GM21723 (cell line): ENCODE results near the gene CACNA1I.

Source experiments
- ATAC-seq: cut with Tn5 transposase; IDR thresholded peaks from one replicate; pipeline ENCODE4 v1.9.1; 2021; ENCODE audit warnings: mild to moderate bottlenecking, moderate library complexity; ENCODE audit not compliant: unreplicated experiment

The CACNA1I gene

DNA sequence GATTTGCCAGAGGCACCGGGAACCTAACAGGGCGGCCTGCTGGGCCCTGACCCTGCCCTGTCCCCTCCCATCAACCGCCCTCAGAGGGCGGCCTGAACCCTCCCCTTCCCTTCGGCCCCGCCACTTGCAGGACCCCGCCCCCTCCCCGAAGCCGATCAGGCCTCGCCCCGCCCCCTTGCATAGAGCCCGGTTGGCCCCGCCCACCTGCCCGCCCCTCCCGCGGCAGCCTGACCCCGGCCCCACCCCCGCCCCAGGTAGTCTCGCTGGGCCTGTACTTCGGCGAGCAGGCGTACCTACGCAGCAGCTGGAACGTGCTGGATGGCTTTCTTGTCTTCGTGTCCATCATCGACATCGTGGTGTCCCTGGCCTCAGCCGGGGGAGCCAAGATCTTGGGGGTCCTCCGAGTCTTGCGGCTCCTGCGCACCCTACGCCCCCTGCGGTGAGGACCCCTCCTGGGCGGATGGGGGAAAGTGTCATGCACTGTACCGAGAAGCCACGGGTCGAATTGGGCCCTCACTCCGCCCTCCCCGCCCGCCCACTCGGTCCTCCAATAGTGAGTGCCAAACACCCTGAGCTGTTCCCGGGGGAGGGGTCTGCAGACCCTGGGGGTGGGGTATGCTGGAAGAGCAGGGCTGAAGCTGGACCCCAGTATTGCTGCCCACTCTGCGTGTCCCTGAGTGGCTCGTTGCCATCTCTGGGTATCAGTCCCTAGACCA, 94.1 kb downstream of the CACNA1I start:
- no peak for ATAC-seq

DNA sequence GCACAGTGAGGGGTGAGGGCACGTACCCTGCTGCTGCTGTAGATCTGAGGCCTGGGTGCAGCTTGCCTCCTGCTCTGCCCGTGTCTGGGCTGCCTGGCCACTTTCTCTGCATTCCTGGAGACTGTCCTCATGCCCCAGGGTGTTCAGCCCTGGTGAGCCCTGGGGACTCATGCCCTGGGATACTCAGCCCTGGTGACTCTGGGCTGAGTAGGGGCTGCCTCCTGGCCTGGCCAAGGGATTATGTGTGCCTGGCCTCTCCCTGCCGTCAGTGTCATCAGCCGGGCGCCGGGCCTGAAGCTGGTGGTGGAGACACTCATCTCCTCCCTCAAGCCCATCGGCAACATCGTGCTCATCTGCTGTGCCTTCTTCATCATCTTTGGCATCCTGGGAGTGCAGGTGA, 94.7 kb downstream of the CACNA1I start:
- no peak for ATAC-seq

- no peak for ATAC-seq
These were observed 95.3 kb downstream of the CACNA1I start for GRCh38 chr22:39665661-39666431.

- no peak for ATAC-seq
These were observed 95.9 kb downstream of the CACNA1I start for GRCh38 chr22:39666495-39666894.

DNA sequence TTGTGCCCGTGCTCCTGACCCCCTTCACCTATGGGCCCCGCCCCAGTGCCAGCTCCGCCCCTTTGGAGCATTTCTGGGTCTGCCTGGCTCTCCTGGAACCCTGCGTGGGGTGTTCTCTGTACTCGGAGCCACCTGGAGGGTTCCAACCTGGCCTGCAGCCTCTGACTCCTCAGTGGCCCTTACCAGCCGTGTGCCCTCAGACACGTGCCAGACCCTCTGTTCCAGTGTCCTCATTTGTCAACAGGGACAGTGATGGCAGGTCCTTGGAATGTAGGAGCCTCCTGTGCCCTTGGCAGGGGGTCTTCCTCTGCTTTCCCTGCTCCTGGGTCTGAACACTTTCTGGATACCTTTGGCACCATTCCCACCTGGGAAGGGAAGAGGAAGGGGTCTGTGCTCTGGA, 96.4 kb downstream of the CACNA1I start:
- ATAC-seq, result no peak

- ATAC-seq, result no peak
These were observed 98.9 kb downstream of the CACNA1I start for GRCh38 chr22:39669432-39669831.

- ATAC-seq, result no peak
These were observed 101.4 kb downstream of the CACNA1I start for GRCh38 chr22:39671936-39672335.

GRCh38 chr22:39674536-39674935, 104.0 kb downstream of the CACNA1I start:
- no peak for ATAC-seq

- ATAC-seq, result no peak
These were observed 105.4 kb downstream of the CACNA1I start for GRCh38 chr22:39675947-39676346.

GRCh38 chr22:39677967-39678366, 107.4 kb downstream of the CACNA1I start:
- ATAC-seq, result no peak

- no peak for ATAC-seq
These were observed 108.4 kb downstream of the CACNA1I start for GRCh38 chr22:39678862-39679490.

- ATAC-seq, result no peak
These were observed 109.1 kb downstream of the CACNA1I start for GRCh38 chr22:39679652-39680051.

GRCh38 chr22:39680486-39680885, 109.9 kb downstream of the CACNA1I start:
- no peak for ATAC-seq

- ATAC-seq, result no peak
These were observed 110.7 kb downstream of the CACNA1I start for GRCh38 chr22:39681038-39681861.

- ATAC-seq, result no peak
These were observed 112.4 kb downstream of the CACNA1I start for GRCh38 chr22:39682994-39683393.

- ATAC-seq, result no peak
These were observed 113.1 kb downstream of the CACNA1I start for GRCh38 chr22:39683639-39684038.

GRCh38 chr22:39684702-39685281, 114.2 kb downstream of the CACNA1I start:
- no peak for ATAC-seq

- ATAC-seq, result no peak
These were observed 115.0 kb downstream of the CACNA1I start for GRCh38 chr22:39685336-39686177.

DNA sequence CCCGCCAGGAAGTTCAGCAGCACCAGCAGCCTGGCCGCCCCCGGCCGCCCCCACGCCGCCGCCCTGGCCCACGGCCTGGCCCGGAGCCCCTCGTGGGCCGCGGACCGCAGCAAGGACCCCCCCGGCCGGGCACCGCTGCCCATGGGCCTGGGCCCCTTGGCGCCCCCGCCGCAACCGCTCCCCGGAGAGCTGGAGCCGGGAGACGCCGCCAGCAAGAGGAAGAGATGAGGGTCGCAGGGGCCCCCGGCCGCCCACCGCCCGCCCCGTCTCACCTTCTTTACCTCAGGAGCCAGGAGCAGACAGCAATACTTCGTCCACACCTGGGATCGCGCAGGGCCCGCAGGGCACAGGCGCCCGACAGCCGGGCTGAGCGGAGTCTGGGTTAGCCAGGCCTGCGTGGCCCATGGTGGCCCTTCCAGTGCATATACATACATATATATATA, 115.6 kb downstream of the CACNA1I start:
- ATAC-seq, result no peak
